Esophagus muscularis mucosa (tissue), 4 donors: Measurements from ENCODE around the gene COLEC12. TPM values are rescaled to one million over a fixed set of nuclear protein-coding genes. Genes with fewer than 3 reads are reported as not detected.

Experiments
- DNase-seq: peaks from one replicate; pipeline ENCODE4 v3.0.0-alpha.2; 2017; ENCODE audit errors: extremely low spot score
- H3K27ac ChIP-seq, 4 donors: fragments of 200-600 bp; sonication (generic); replicated peaks in 1 of 4; 1 replicate in 3 of 4; 2 replicates in 1 of 4; pipeline ENCODE4 v1.5.1; 2016 to 2019; ENCODE audit warnings: mild to moderate bottlenecking in 1 of 4
- H3K27me3 ChIP-seq, 4 donors: fragments of 200-600 bp; sonication (generic); one replicate each; pipeline versions ENCODE4 v1.5.1 to v1.6.0; 2016 to 2019
- H3K36me3 ChIP-seq, 4 donors: fragments of 200-600 bp; sonication (generic); one replicate each; pipeline ENCODE4 v1.5.1; 2016 to 2019
- H3K4me1 ChIP-seq, 4 donors: fragments of 200-600 bp; sonication (generic); one replicate each; pipeline ENCODE4 v1.5.1; 2016 to 2019
- H3K4me3 ChIP-seq, 4 donors: fragments of 200-600 bp; sonication (generic); 1 replicate in 2 of 4; 2 replicates in 2 of 4; pipeline ENCODE4 v1.5.1; 2016 to 2019; ENCODE audit warnings: mild to moderate bottlenecking in 4 of 4, moderate library complexity in 1 of 4
- H3K9me3 ChIP-seq, 4 donors: fragments of 200-600 bp; sonication (generic); 1 replicate in 3 of 4; 2 replicates in 1 of 4; pipeline ENCODE4 v1.5.1; 2016 to 2019
- CTCF ChIP-seq, 3 experiments: fragments of 200-600 bp in 2 of 3; fragments of 450-650 bp in 1 of 3; sonication (generic) in 2 of 3; IDR thresholded peaks; one replicate each; pipeline ENCODE4 v1.5.1; 2017 to 2019; ENCODE audit warnings: antibody characterized with exemption in 3 of 3, mild to moderate bottlenecking in 2 of 3, moderate library complexity in 1 of 3
- EP300 ChIP-seq: sonication (generic); formaldehyde crosslinking; IDR thresholded peaks from one replicate; pipeline ENCODE4 v1.6.1; 2017; ENCODE audit warnings: antibody characterized with exemption
- POLR2A ChIP-seq: fragments of 450-650 bp; IDR thresholded peaks from one replicate; pipeline ENCODE4 v1.6.1; 2017; ENCODE audit warnings: antibody characterized with exemption, moderate library complexity, mild to moderate bottlenecking, low read depth
- POLR2AphosphoS5 ChIP-seq, 2 donors: sonication (generic); formaldehyde crosslinking; IDR thresholded peaks; one replicate each; pipeline ENCODE4 v1.6.1; 2017; ENCODE audit warnings: antibody characterized with exemption in 2 of 2
- WGBS: methylation state at CpG from one replicate; pipeline ENCODE4 v1.1.5; 2018; 5-methylcytosine and 5-hydroxymethylcytosine counted together
- intact Hi-C: fragments of 100-400 bp; cut with DNase I; formaldehyde crosslinking; loops from one replicate; pipeline ENCODE4 v1.15.1; 2023
- total RNA-seq, 4 donors: library from RNA; depleted of rRNA; stranded (reverse); fragments of >200 nt; gene quantifications; one replicate each; pipeline versions ENCODE4 v1.1.0 to v1.2.1, GENCODE V29; 2016

COLEC12 gene
- total RNA-seq, 4 donors from 2014 or later, result 17.9 to 36.4 (median 23.5) TPM

DNA sequence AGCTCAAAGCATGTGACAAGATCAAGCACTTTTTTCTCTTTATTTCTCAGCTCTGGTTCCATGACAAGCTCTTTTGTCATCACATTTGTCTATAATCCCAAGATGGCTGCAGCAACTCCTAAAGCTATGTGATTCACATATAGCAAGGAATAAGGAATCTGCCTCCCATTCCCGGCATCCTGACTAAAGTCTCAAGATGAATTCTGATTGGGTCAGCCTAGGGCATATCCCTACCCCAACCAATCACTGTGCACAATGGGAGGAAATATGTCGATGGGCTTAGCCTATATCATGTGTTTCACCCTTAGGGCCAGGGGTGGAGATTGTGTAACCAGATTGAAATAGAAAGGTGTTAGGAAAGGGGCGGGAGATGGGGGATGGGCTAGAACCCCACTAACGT lies 23.1 kb upstream of the COLEC12 start:
- Histone ChIP-seq H3K4me1 (peaks cover 8 to 28% (median 23%) of the 10 kb centered on the region in 4 donors), H3K36me3 (no peaks in the 10 kb centered on the region), H3K27ac (no peak overlapping the region), H3K9me3 (no peaks in the 10 kb centered on the region), H3K27me3 (no peaks in the 10 kb centered on the region), H3K4me3 (no peak overlapping the region)
- intact Hi-C loops, result loop anchor here (10.0 kb wide), 1 partner anchor 51 kb away; no protein-coding TSS in a partner anchor
- no peak for DNase-seq
- WGBS, result 60% methylated on average over 4 of the region's 4 CpGs
- no peak for TF ChIP-seq POLR2AphosphoS5 (IDR thresholded peaks at IDR 0.05)
- no peak for TF ChIP-seq POLR2A
- TF ChIP-seq CTCF (IDR thresholded peaks at IDR 0.05), result no peak
- TF ChIP-seq EP300, result no peak

DNA sequence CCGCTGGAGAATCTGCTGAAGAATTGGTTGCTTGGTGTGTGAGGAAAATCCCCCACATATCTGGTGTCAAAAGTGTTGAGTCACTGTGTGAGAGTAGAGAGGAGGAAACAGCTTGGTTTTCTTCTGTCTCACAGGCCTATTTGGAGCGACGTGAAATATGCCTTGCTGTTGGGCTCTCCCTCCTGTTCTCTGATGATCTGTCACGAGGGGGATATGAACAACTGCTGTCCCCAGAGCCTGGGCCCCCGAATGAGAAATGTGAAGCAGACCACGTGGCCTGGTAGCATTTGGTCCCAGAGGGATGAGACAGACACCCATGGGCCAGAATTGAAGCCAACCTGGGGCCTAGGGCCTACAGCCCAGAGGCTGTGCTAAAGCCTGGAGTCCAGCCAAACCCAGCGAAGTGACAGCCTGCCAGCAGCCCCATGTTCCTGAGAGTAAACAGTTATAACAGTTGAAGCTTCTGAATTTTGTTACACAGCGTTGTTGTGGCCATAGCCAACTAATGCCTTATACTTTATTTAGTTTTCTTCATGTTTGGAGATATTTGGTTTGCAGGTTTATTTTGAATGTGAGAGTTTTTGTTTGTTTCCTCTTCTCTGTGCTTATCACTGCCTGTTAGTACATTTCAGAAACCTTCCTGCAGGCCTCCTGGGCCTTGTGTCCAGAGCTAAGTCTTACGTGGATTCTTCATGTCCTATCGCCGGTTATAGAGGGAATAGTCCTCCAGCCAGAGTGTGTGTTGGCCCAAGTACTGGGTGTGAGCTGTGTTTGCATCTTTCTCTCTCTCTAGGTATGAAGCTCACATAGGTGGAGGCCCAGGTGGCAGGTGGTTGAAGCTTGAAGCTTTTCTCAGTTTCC lies 18.7 kb upstream of the COLEC12 start:
- WGBS, result 50% methylated on average over 9 of the region's 11 CpGs
- no peak for DNase-seq
- Histone ChIP-seq H3K4me1 (peaks cover 8 to 24% (median 16%) of the 10 kb centered on the region in 4 donors), H3K4me3 (no peak overlapping the region), H3K9me3 (no peaks in the 10 kb centered on the region), H3K36me3 (no peaks in the 10 kb centered on the region), H3K27me3 (no peaks in the 10 kb centered on the region), H3K27ac (peak overlapping the region; percentile 51 to 72 (median 60))
- intact Hi-C loops, result no loop called here
- no peak for TF ChIP-seq CTCF (IDR thresholded peaks at IDR 0.05)
- no peak for TF ChIP-seq POLR2A
- TF ChIP-seq POLR2AphosphoS5 (IDR thresholded peaks at IDR 0.05), result no peak
- TF ChIP-seq EP300, result no peak

- intact Hi-C loops, result no loop called here
Observed at GRCh38 chr18:518081-518480, 17.6 kb upstream of the COLEC12 start.

GRCh38 chr18:515838-516237 lies 15.3 kb upstream of the COLEC12 start:
- intact Hi-C loops, result no loop called here
- TF ChIP-seq POLR2AphosphoS5 (IDR thresholded peaks at IDR 0.05), result no peak
- no peak for TF ChIP-seq CTCF (IDR thresholded peaks at IDR 0.05)
- TF ChIP-seq EP300, result no peak
- TF ChIP-seq POLR2A, result no peak
- no peaks in the 10 kb centered on the region for H3K36me3 ChIP-seq
- H3K27ac ChIP-seq, result no peak overlapping the region
- DNase-seq, result no peak
- no peak overlapping the region for H3K4me3 ChIP-seq
- H3K9me3 ChIP-seq, result no peaks in the 10 kb centered on the region
- 57% methylated on average over 4 of the region's 4 CpGs for WGBS
- no peaks in the 10 kb centered on the region for H3K27me3 ChIP-seq
- H3K4me1 ChIP-seq, result peaks cover 8 to 15% (median 11%) of the 10 kb centered on the region in 4 donors

More at GRCh38 chr18:518081-518480, 17.6 kb upstream of the COLEC12 start:
- no peak for DNase-seq
- Histone ChIP-seq H3K27me3 (no peaks in the 10 kb centered on the region), H3K27ac (peak overlapping the region in 1 of 4 donors; percentile 59), H3K4me1 (peaks cover 8 to 15% (median 11%) of the 10 kb centered on the region in 4 donors), H3K4me3 (no peak overlapping the region), H3K9me3 (no peaks in the 10 kb centered on the region), H3K36me3 (no peaks in the 10 kb centered on the region)
- WGBS, result 92% methylated on average over 3 of the region's 3 CpGs
- no peak for TF ChIP-seq POLR2A
- no peak for TF ChIP-seq POLR2AphosphoS5 (IDR thresholded peaks at IDR 0.05)
- TF ChIP-seq CTCF (IDR thresholded peaks at IDR 0.05), result no peak
- no peak for TF ChIP-seq EP300
